Endodermal cell (in vitro differentiated cells): ENCODE data around the gene MMD. TPM values are rescaled to one million over a fixed set of nuclear protein-coding genes. Genes with fewer than 3 reads are reported as not detected.

ENCODE experiments used
- DNase-seq: peaks from one replicate; pipeline ENCODE4 v3.0.0-alpha.2; 2017
- H3K27ac ChIP-seq: 2 replicates; pipeline ENCODE4 v1.5.1; 2013; ENCODE audit warnings: mild to moderate bottlenecking, low read depth, low read length, moderate library complexity
- H3K27me3 ChIP-seq: 2 replicates; pipeline ENCODE4 v1.6.1; 2013; ENCODE audit warnings: mild to moderate bottlenecking, low read length, moderate library complexity; ENCODE audit not compliant: insufficient read depth, control insufficient read depth, poor library complexity, severe bottlenecking
- H3K36me3 ChIP-seq: 2 replicates; pipeline ENCODE4 v1.7.0; 2013; ENCODE audit warnings: mild to moderate bottlenecking, low read length, moderate library complexity; ENCODE audit not compliant: control insufficient read depth, insufficient read depth
- H3K4me1 ChIP-seq: one replicate; pipeline ENCODE4 v1.7.0; 2013; ENCODE audit warnings: low read length; ENCODE audit not compliant: control insufficient read depth, insufficient read depth
- H3K4me3 ChIP-seq: 2 replicates; pipeline ENCODE4 v1.5.1; 2013; ENCODE audit warnings: mild to moderate bottlenecking, low read length, moderate library complexity
- H3K9ac ChIP-seq: 2 replicates; pipeline ENCODE4 v1.6.1; 2013; ENCODE audit warnings: mild to moderate bottlenecking, low read length, moderate library complexity; ENCODE audit not compliant: poor library complexity, severe bottlenecking; ENCODE audit errors: extremely low read depth
- H3K9me3 ChIP-seq: 2 replicates; pipeline ENCODE4 v1.6.1; 2013; ENCODE audit warnings: mild to moderate bottlenecking, low read length, moderate library complexity; ENCODE audit not compliant: control insufficient read depth
- H3K27ac Mint-ChIP-seq: 2 replicates; pipeline ENCODE4 v1.8.0; 2020; ENCODE audit warnings: mixed read lengths
- H3K27me3 Mint-ChIP-seq: 2 replicates; pipeline ENCODE4 v1.8.0; 2021; ENCODE audit warnings: mild to moderate bottlenecking, mixed read lengths; ENCODE audit not compliant: insufficient read depth
- H3K36me3 Mint-ChIP-seq: 2 replicates; pipeline ENCODE4 v1.8.0; 2020; ENCODE audit warnings: low read depth, mixed read lengths
- H3K4me1 Mint-ChIP-seq: 2 replicates; pipeline ENCODE4 v1.8.0; 2020; ENCODE audit warnings: mixed read lengths
- H3K4me3 Mint-ChIP-seq: 2 replicates; pipeline ENCODE4 v1.8.0; 2020; ENCODE audit warnings: mild to moderate bottlenecking, moderate library complexity, mixed read lengths
- H3K9me3 Mint-ChIP-seq: 2 replicates; pipeline ENCODE4 v1.8.0; 2020; ENCODE audit warnings: mild to moderate bottlenecking, mixed read lengths
- WGBS, 2 experiments: methylation state at CpG; one replicate each; pipeline versions ENCODE4 v1.1.5 to v1.1.7; 2013; ENCODE audit warnings: missing lambda C conversion rate in 2 of 2, mixed read lengths in 1 of 2; ENCODE audit not compliant: insufficient coverage in 1 of 2, insufficient read length in 1 of 2; 5-methylcytosine and 5-hydroxymethylcytosine counted together
- total RNA-seq, 2 donors: library from RNA; stranded (reverse); fragmentation: NEBNext Ultra II Directional in 1 of 2; extraction: Animal tissue kit (Norgen Biotek cat#: 25700) in 1 of 2; gene quantifications; 2 replicates in 1 of 2; 3 replicates in 1 of 2; pipeline ENCODE4 v1.2.1, GENCODE V29; 2021
- TF ChIP-seq, protein P1 (sequence below): fragments of 200-600 bp; sonication (generic); conservative IDR thresholded peaks from 2 replicates; pipeline ENCODE4 v1.5.0; 2021; ENCODE audit warnings: antibody characterized with exemption, mild to moderate bottlenecking

Gene MMD
- total RNA-seq, 2 donors from 2014 or later, result 40.1 to 40.2 TPM

GRCh38 chr17:55458978-55459377 lies 37.3 kb upstream of the MMD start:
- Histone ChIP-seq H3K9ac (no peak overlapping the region), H3K9me3 (no peaks in the 10 kb centered on the region), H3K36me3 (no peaks in the 10 kb centered on the region), H3K4me3 (no peak overlapping the region), H3K27me3 (no peaks in the 10 kb centered on the region), H3K27ac (no peak overlapping the region), H3K4me1 (no peaks in the 10 kb centered on the region)
- no peak overlapping the region for H3K4me3 Mint-ChIP-seq
- H3K27me3 Mint-ChIP-seq, result no peaks in the 10 kb centered on the region
- TF ChIP-seq, protein P1, sequence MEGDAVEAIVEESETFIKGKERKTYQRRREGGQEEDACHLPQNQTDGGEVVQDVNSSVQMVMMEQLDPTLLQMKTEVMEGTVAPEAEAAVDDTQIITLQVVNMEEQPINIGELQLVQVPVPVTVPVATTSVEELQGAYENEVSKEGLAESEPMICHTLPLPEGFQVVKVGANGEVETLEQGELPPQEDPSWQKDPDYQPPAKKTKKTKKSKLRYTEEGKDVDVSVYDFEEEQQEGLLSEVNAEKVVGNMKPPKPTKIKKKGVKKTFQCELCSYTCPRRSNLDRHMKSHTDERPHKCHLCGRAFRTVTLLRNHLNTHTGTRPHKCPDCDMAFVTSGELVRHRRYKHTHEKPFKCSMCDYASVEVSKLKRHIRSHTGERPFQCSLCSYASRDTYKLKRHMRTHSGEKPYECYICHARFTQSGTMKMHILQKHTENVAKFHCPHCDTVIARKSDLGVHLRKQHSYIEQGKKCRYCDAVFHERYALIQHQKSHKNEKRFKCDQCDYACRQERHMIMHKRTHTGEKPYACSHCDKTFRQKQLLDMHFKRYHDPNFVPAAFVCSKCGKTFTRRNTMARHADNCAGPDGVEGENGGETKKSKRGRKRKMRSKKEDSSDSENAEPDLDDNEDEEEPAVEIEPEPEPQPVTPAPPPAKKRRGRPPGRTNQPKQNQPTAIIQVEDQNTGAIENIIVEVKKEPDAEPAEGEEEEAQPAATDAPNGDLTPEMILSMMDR, result no peak
- H3K4me1 Mint-ChIP-seq, result peaks cover 5% of the 10 kb centered on the region
- no peaks in the 10 kb centered on the region for H3K9me3 Mint-ChIP-seq
- H3K36me3 Mint-ChIP-seq, result no peaks in the 10 kb centered on the region
- 79 to 88% methylated on average over 2 to 7 of the region's 7 CpGs for WGBS, 2 experiments
- H3K27ac Mint-ChIP-seq, result no peak overlapping the region
- no peak for DNase-seq

DNA sequence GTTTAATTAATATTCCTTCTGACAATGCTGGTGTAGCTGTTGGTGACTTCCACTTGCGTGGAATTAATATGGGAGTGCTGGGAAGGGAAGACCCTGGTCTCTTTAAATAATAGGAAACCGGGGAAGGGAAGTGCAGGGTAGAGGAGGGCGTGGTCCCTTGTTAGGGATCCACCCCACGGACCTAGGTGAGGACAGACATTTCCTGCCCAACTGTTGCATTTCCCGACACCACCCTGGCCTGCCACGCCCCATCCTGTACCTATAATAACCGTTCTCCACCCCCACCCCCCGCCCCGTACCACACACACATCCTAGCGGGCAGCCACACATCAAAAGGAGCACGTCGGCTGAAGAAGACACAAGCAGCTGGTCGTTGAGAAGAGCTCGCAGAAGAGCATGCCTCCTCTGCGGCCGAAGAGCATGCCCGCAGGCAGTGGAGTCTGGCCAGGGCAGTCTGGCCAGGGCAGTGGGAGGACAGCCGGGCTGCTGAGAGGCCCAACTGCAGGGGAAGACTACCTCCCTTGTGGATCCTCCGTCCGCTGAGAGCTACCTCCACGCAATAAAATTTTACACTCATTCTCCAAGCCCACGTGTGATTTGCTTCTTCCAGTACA lies 36.8 kb upstream of the MMD start:
- Mint-ChIP-seq H3K4me1 (peaks cover 10% of the 10 kb centered on the region), H3K27me3 (no peaks in the 10 kb centered on the region), H3K27ac (no peak overlapping the region), H3K4me3 (no peak overlapping the region), H3K9me3 (no peaks in the 10 kb centered on the region), H3K36me3 (no peaks in the 10 kb centered on the region)
- H3K4me3 ChIP-seq, result no peak overlapping the region
- DNase-seq, result no peak
- TF ChIP-seq, protein P1, result no peak
- no peaks in the 10 kb centered on the region for H3K27me3 ChIP-seq
- H3K36me3 ChIP-seq, result no peaks in the 10 kb centered on the region
- WGBS, 2 experiments, result 77 to 92% methylated on average over 3 to 22 of the region's 22 CpGs
- no peak overlapping the region for H3K9ac ChIP-seq
- H3K4me1 ChIP-seq, result no peaks in the 10 kb centered on the region
- H3K27ac ChIP-seq, result no peak overlapping the region
- H3K9me3 ChIP-seq, result no peaks in the 10 kb centered on the region

- TF ChIP-seq, protein P1, result no peak
- Mint-ChIP-seq H3K4me1 (peaks cover 10% of the 10 kb centered on the region), H3K36me3 (no peaks in the 10 kb centered on the region), H3K9me3 (no peaks in the 10 kb centered on the region), H3K27ac (no peak overlapping the region), H3K27me3 (no peaks in the 10 kb centered on the region), H3K4me3 (no peak overlapping the region)
- Histone ChIP-seq H3K9me3 (no peaks in the 10 kb centered on the region), H3K4me3 (no peak overlapping the region), H3K36me3 (no peaks in the 10 kb centered on the region), H3K9ac (no peak overlapping the region), H3K4me1 (no peaks in the 10 kb centered on the region), H3K27ac (no peak overlapping the region), H3K27me3 (no peaks in the 10 kb centered on the region)
- WGBS, 2 experiments, result 80 to 92% methylated on average over 2 to 6 of the region's 6 CpGs
- DNase-seq, result no peak
Measured at GRCh38 chr17:55456307-55457240, 34.9 kb upstream of the MMD start.
